Nephron progenitor cell (in vitro differentiated cells): Measurements from ENCODE around the gene PAPPA2.
"Not testable (repeated sequence)": the region's sequence is repeated elsewhere in the genome, so short reads cannot be mapped to it uniquely, and the experiment has no call there.

Experiments used
- DNase-seq: peaks from one replicate; pipeline ENCODE4 v3.0.0; 2021
- H3K27ac Mint-ChIP-seq: 2 replicates; pipeline ENCODE4 v1.8.0; 2021; ENCODE audit warnings: mild to moderate bottlenecking, moderate library complexity, mixed read lengths
- H3K27me3 Mint-ChIP-seq: 2 replicates; pipeline ENCODE4 v1.8.0; 2021; ENCODE audit warnings: mild to moderate bottlenecking, low read depth, mixed read lengths; ENCODE audit not compliant: poor library complexity
- H3K36me3 Mint-ChIP-seq: 2 replicates; pipeline ENCODE4 v1.8.0; 2021; ENCODE audit warnings: low read depth, mixed read lengths
- H3K4me1 Mint-ChIP-seq: 2 replicates; pipeline ENCODE4 v1.8.0; 2021; ENCODE audit warnings: mixed read lengths
- H3K4me3 Mint-ChIP-seq: 2 replicates; pipeline ENCODE4 v1.8.0; 2021; ENCODE audit warnings: mild to moderate bottlenecking, moderate library complexity, mixed read lengths
- H3K9me3 Mint-ChIP-seq: 2 replicates; pipeline ENCODE4 v1.8.0; 2021; ENCODE audit warnings: mild to moderate bottlenecking, moderate library complexity, mixed read lengths
- TF ChIP-seq, protein P1 (sequence below): fragments of 200-600 bp; sonication (generic); IDR thresholded peaks from 2 replicates; pipeline ENCODE4 v1.5.0; 2021; ENCODE audit warnings: antibody characterized with exemption

The PAPPA2 gene

DNA sequence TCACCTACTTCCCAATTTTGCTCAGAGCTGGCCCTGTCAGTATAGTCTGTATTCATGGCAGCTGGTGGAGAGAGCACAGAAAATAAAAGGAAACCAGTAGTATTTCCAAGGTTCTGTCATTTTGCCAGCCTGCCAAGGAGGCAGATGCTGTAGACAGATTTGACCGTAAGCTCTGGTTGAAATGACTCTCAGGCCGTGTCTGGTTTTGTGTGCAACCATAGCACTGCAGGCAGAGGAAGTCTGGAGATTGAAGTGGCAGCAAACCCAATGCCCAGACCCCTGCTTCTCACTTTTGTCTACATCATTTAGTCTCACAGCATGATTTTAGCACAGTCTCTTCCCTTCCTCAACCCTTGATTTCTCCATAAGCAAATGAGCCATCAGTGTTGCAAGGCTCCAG lies 291.7 kb downstream of the PAPPA2 start:
- Mint-ChIP-seq H3K4me1 (no peaks in the 10 kb centered on the region), H3K27ac (no peak overlapping the region), H3K9me3 (peaks cover 8% of the 10 kb centered on the region), H3K4me3 (no peak overlapping the region), H3K27me3 (peaks cover 5% of the 10 kb centered on the region), H3K36me3 (no peaks in the 10 kb centered on the region)
- DNase-seq: no peak
- TF ChIP-seq, protein P1, sequence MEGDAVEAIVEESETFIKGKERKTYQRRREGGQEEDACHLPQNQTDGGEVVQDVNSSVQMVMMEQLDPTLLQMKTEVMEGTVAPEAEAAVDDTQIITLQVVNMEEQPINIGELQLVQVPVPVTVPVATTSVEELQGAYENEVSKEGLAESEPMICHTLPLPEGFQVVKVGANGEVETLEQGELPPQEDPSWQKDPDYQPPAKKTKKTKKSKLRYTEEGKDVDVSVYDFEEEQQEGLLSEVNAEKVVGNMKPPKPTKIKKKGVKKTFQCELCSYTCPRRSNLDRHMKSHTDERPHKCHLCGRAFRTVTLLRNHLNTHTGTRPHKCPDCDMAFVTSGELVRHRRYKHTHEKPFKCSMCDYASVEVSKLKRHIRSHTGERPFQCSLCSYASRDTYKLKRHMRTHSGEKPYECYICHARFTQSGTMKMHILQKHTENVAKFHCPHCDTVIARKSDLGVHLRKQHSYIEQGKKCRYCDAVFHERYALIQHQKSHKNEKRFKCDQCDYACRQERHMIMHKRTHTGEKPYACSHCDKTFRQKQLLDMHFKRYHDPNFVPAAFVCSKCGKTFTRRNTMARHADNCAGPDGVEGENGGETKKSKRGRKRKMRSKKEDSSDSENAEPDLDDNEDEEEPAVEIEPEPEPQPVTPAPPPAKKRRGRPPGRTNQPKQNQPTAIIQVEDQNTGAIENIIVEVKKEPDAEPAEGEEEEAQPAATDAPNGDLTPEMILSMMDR: no peak

DNA sequence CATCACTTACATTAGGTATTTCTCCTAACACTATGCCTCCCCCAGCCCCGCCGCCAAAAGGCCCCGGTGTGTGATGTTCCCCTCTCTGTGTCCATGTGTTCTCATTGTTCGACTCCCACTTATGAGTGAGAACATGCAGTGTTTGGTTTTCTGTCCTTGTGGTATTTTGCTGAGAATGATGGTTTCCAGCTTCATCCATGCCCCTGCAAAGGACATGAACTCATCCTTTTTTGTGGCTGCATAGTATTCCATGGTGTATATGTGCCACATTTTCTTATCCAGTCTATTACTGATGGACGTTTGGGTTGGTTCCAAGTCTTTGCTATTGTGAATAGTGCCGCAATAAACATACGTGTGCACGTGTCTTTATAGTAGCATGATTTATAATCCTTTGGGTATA lies 293.8 kb downstream of the PAPPA2 start:
- H3K27ac Mint-ChIP-seq, H3K36me3 Mint-ChIP-seq, H3K4me3 Mint-ChIP-seq, DNase-seq, H3K9me3 Mint-ChIP-seq, H3K4me1 Mint-ChIP-seq, H3K27me3 Mint-ChIP-seq: not testable (repeated sequence)

DNA sequence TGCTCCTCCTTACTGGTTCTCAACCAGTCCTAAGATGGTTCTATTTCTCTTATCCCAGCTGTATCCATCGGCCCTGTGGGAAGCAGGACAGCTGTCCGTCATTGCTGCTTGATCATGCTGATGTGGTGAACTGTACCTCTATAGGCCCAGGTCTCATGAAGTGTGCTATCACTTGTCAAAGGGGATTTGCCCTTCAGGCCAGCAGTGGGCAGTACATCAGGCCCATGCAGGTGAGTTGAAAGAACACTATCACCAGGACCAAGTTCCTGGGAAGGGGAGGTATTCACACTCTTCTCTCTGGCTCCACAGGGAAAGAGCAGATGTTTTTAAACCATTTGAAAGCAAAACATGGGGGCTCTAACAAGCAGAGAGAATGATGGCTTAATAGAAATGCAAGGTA lies 302.6 kb downstream of the PAPPA2 start:
- no peaks in the 10 kb centered on the region for H3K36me3 Mint-ChIP-seq
- TF ChIP-seq, protein P1: no peak
- no peak overlapping the region for H3K4me3 Mint-ChIP-seq
- peaks cover 6% of the 10 kb centered on the region for H3K27me3 Mint-ChIP-seq
- no peaks in the 10 kb centered on the region for H3K9me3 Mint-ChIP-seq
- DNase-seq: no peak
- H3K4me1 Mint-ChIP-seq: no peaks in the 10 kb centered on the region
- H3K27ac Mint-ChIP-seq: no peak overlapping the region

DNA sequence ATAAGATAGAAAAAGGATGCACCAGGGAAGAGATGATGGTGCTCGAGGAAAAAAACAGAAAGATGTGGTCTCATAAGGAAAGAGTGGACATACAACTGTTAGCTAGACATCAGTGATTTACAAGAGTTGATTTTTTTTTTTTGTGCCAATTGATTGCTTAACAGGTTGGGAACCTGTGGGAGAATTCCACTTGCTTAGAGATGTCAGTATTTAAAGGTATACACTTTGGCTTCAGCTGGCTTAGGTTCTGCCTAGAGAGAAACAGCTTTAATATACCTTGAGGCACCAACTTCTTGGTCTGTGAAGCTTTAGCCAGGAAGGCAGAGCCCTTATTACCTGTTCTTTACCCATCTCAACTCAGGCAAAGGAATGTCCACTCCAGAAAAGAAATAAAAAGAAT lies 303.8 kb downstream of the PAPPA2 start:
- no peak for DNase-seq
- H3K27me3 Mint-ChIP-seq: peaks cover 6% of the 10 kb centered on the region
- TF ChIP-seq, protein P1: no peak
- H3K4me3 Mint-ChIP-seq: no peak overlapping the region
- H3K4me1 Mint-ChIP-seq: no peaks in the 10 kb centered on the region
- H3K9me3 Mint-ChIP-seq: no peaks in the 10 kb centered on the region
- H3K27ac Mint-ChIP-seq: no peak overlapping the region
- no peaks in the 10 kb centered on the region for H3K36me3 Mint-ChIP-seq

DNA sequence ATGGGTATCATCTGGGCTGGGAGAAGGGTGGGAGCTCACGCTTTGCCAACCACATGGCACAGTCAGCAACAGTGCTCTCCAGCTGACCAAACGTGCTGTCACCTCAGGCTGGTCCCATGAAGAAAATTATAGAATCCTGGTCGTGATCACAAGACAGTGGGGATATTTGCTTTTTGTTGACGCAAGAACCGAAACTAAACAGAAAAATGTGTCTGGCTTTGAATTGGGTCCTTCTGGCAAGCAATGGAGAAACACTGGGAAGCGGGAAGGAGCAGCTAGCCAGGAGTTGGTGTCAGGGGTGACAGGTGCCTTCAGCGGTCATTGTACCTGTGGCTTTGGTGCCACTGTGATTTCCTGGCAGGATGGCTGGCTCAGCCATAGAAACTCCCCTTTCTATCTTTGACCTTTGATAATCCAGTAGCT lies 304.8 kb downstream of the PAPPA2 start:
- H3K36me3 Mint-ChIP-seq: no peaks in the 10 kb centered on the region
- peaks cover 6% of the 10 kb centered on the region for H3K27me3 Mint-ChIP-seq
- H3K4me1 Mint-ChIP-seq: no peaks in the 10 kb centered on the region
- H3K9me3 Mint-ChIP-seq: no peaks in the 10 kb centered on the region
- DNase-seq: no peak
- no peak overlapping the region for H3K27ac Mint-ChIP-seq
- TF ChIP-seq, protein P1: no peak
- no peak overlapping the region for H3K4me3 Mint-ChIP-seq

DNA sequence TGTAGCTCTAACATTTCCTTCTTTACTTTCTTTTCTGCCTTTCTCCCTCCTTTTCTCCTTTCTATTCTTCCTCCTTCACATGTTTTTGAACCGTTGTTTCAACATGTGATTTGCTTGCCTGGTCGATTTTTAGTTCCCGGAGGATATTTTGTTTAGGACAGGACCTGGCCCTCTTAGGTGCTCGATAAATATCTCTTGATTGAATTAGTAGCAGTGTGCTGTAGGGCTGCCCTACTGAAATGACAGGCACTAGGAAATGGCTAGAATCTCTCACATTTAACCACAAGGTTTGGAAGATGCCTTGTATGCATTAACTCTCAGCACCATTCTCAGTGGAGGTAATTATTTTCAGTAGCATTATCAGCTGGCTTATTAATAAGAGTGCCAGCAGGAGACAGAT lies 305.6 kb downstream of the PAPPA2 start:
- DNase-seq: no peak
- no peak overlapping the region for H3K4me3 Mint-ChIP-seq
- TF ChIP-seq, protein P1: no peak
- H3K36me3 Mint-ChIP-seq: no peaks in the 10 kb centered on the region
- no peak overlapping the region for H3K27ac Mint-ChIP-seq
- H3K4me1 Mint-ChIP-seq: no peaks in the 10 kb centered on the region
- H3K27me3 Mint-ChIP-seq: peaks cover 6% of the 10 kb centered on the region
- no peaks in the 10 kb centered on the region for H3K9me3 Mint-ChIP-seq
